H9 (cell line): ENCODE measurements around the gene SCN4A. TPM values are rescaled to one million over a fixed set of nuclear protein-coding genes. Genes with fewer than 3 reads are reported as not detected.

Experiments used
- DNase-seq: peaks from one replicate; pipeline ENCODE4 v3.0.0-alpha.2; 2017
- H2AFZ ChIP-seq: one replicate; pipeline ENCODE4 v1.6.1; 2013; ENCODE audit warnings: mild to moderate bottlenecking, low read length, control low read depth, moderate library complexity
- H2AK5ac ChIP-seq: 2 replicates; pipeline ENCODE4 v1.6.1; 2013; ENCODE audit warnings: low read length, control low read depth, mixed read lengths; ENCODE audit not compliant: insufficient read length
- H2BK120ac ChIP-seq: one replicate; pipeline ENCODE4 v1.6.1; 2013; ENCODE audit warnings: low read depth, mild to moderate bottlenecking, low read length, control low read depth, inconsistent platforms; ENCODE audit not compliant: poor library complexity, severe bottlenecking
- H2BK12ac ChIP-seq: 2 replicates; pipeline ENCODE4 v1.6.1; 2013; ENCODE audit warnings: low read length, control low read depth, mixed read lengths, low read depth; ENCODE audit not compliant: insufficient read length
- H2BK15ac ChIP-seq: 2 replicates; pipeline ENCODE4 v1.6.1; 2013; ENCODE audit warnings: low read depth, low read length, control low read depth
- H2BK20ac ChIP-seq: one replicate; pipeline ENCODE4 v1.6.1; 2013; ENCODE audit warnings: low read depth, mild to moderate bottlenecking, low read length, control low read depth, inconsistent platforms; ENCODE audit not compliant: poor library complexity, severe bottlenecking
- H2BK5ac ChIP-seq: 2 replicates; pipeline ENCODE4 v1.6.1; 2013; ENCODE audit warnings: low read length, control low read depth, mixed read lengths; ENCODE audit not compliant: insufficient read length
- H3K14ac ChIP-seq: 2 replicates; pipeline ENCODE4 v1.6.1; 2013; ENCODE audit warnings: low read length, control low read depth; ENCODE audit not compliant: insufficient read depth
- H3K18ac ChIP-seq: 2 replicates; pipeline ENCODE4 v1.6.1; 2013; ENCODE audit warnings: low read depth, mild to moderate bottlenecking, mixed read lengths, low read length, control low read depth; ENCODE audit not compliant: insufficient read length
- H3K23ac ChIP-seq: 2 replicates; pipeline ENCODE4 v1.6.1; 2013; ENCODE audit warnings: low read length, control low read depth, mixed read lengths, low read depth; ENCODE audit not compliant: insufficient read length
- H3K23me2 ChIP-seq: 2 replicates; pipeline ENCODE4 v1.6.1; 2013; ENCODE audit warnings: low read depth, mild to moderate bottlenecking, mixed read lengths, low read length, control low read depth; ENCODE audit not compliant: insufficient read length, poor library complexity, severe bottlenecking
- H3K27ac ChIP-seq: 2 replicates; pipeline ENCODE4 v1.5.1; 2013; ENCODE audit warnings: low read length, control low read depth, mixed read lengths, low read depth; ENCODE audit not compliant: insufficient read length
- H3K27me3 ChIP-seq: 2 replicates; pipeline ENCODE4 v1.6.1; 2013; ENCODE audit warnings: low read length, control low read depth, inconsistent platforms; ENCODE audit not compliant: insufficient read depth
- H3K4ac ChIP-seq: 2 replicates; pipeline ENCODE4 v1.6.1; 2013; ENCODE audit warnings: low read depth, mild to moderate bottlenecking, control low read depth, inconsistent platforms, low read length, moderate library complexity
- H3K4me1 ChIP-seq: 2 replicates; pipeline ENCODE4 v1.6.1; 2013; ENCODE audit warnings: low read length, control low read depth, inconsistent platforms; ENCODE audit not compliant: insufficient read depth
- H3K4me2 ChIP-seq: 2 replicates; pipeline ENCODE4 v1.6.1; 2013; ENCODE audit warnings: low read length, control low read depth, mixed read lengths; ENCODE audit not compliant: insufficient read length, insufficient read depth
- H3K56ac ChIP-seq: 2 replicates; pipeline ENCODE4 v1.6.1; 2013; ENCODE audit warnings: low read depth, mild to moderate bottlenecking, mixed read lengths, low read length, control low read depth; ENCODE audit not compliant: insufficient read length
- H3K79me1 ChIP-seq: 2 replicates; pipeline ENCODE4 v1.6.1; 2013; ENCODE audit warnings: low read depth, mild to moderate bottlenecking, moderate library complexity, low read length, control low read depth, inconsistent platforms; ENCODE audit not compliant: insufficient read depth, poor library complexity, severe bottlenecking
- H3K79me2 ChIP-seq: 2 replicates; pipeline ENCODE4 v1.6.1; 2013; ENCODE audit warnings: low read length, control low read depth, inconsistent platforms; ENCODE audit not compliant: insufficient read depth
- H3K9ac ChIP-seq: 2 replicates; pipeline ENCODE4 v1.6.1; 2013; ENCODE audit warnings: low read length, control low read depth, mixed read lengths; ENCODE audit not compliant: insufficient read length; ENCODE audit errors: extremely low read depth
- H3K9me3 ChIP-seq: one replicate; pipeline ENCODE4 v1.6.1; 2013; ENCODE audit warnings: low read depth, low read length, inconsistent platforms; ENCODE audit not compliant: control insufficient read depth
- H3T11ph ChIP-seq: one replicate; pipeline ENCODE4 v1.6.1; 2013; ENCODE audit warnings: mild to moderate bottlenecking, low read length, control low read depth, inconsistent platforms
- H4K20me1 ChIP-seq: one replicate; pipeline ENCODE4 v1.6.1; 2013; ENCODE audit not compliant: control insufficient read depth, insufficient read length, insufficient read depth
- H4K5ac ChIP-seq: 2 replicates; pipeline ENCODE4 v1.6.1; 2013; ENCODE audit warnings: low read depth, mild to moderate bottlenecking, mixed read lengths, low read length, control low read depth; ENCODE audit not compliant: insufficient read length
- H4K8ac ChIP-seq: replicated peaks from 2 replicates; pipeline ENCODE4 v1.6.1; 2013; ENCODE audit warnings: low read length, control low read depth, mixed read lengths, low read depth; ENCODE audit not compliant: insufficient read length
- H4K91ac ChIP-seq: 2 replicates; pipeline ENCODE4 v1.6.1; 2013; ENCODE audit warnings: low read depth, mild to moderate bottlenecking, moderate library complexity, mixed read lengths, low read length, control low read depth; ENCODE audit not compliant: insufficient read length
- H3K27ac Mint-ChIP-seq, 3 experiments: 2 replicates in 2 of 3; 3 replicates in 1 of 3; pipeline ENCODE4 v1.8.0; 2020 to 2021; ENCODE audit warnings: mixed read lengths in 3 of 3, mild to moderate bottlenecking in 1 of 3, moderate library complexity in 1 of 3
- H3K27me3 Mint-ChIP-seq: 2 replicates; pipeline ENCODE4 v1.8.0; 2021; ENCODE audit warnings: low read depth, mild to moderate bottlenecking, moderate library complexity, mixed read lengths
- H3K36me3 Mint-ChIP-seq, 3 experiments: 2 replicates in 2 of 3; 3 replicates in 1 of 3; pipeline ENCODE4 v1.8.0; 2020 to 2021; ENCODE audit warnings: low read depth in 3 of 3, mixed read lengths in 3 of 3; ENCODE audit not compliant: insufficient read depth in 1 of 3
- H3K4me1 Mint-ChIP-seq, 2 experiments: 2 replicates each; pipeline ENCODE4 v1.8.0; 2020; ENCODE audit warnings: mixed read lengths in 2 of 2
- H3K4me3 Mint-ChIP-seq, 2 experiments: 2 replicates in 1 of 2; 3 replicates in 1 of 2; pipeline ENCODE4 v1.8.0; 2020 to 2021; ENCODE audit warnings: mild to moderate bottlenecking in 2 of 2, mixed read lengths in 2 of 2, moderate library complexity in 1 of 2
- H3K9me3 Mint-ChIP-seq, 2 experiments: 2 replicates in 1 of 2; 3 replicates in 1 of 2; pipeline ENCODE4 v1.8.0; 2020; ENCODE audit warnings: mild to moderate bottlenecking in 2 of 2, mixed read lengths in 2 of 2, moderate library complexity in 1 of 2
- CTCF ChIP-seq: fragments of 200-600 bp; sonication (generic); conservative IDR thresholded peaks from 3 replicates; pipeline ENCODE4 v1.8.0; 2021; ENCODE audit warnings: antibody characterized with exemption, mild to moderate bottlenecking
- WGBS: extraction: QIAGEN DNeasy Blood & Tissue Kit; methylation state at CpG from one replicate; pipeline ENCODE4 v1.1.7; 2013; ENCODE audit warnings: missing lambda C conversion rate, low lambda C conversion rate, mixed read lengths; ENCODE audit not compliant: insufficient read length; ENCODE audit errors: extremely low coverage; 5-methylcytosine and 5-hydroxymethylcytosine counted together
- total RNA-seq: library from RNA; stranded (reverse); gene quantifications from 2 replicates; pipeline ENCODE4 v1.2.1, GENCODE V29; 2021

The SCN4A gene
- total RNA-seq, 1 experiment from 2014 or later, result 5.8 TPM

- Histone ChIP-seq H3K79me2 (no peaks in the 10 kb centered on the region), H4K5ac (no peak overlapping the region)
These were observed 32.4 kb upstream of the SCN4A start for GRCh38 chr17:64004903-64005733.

More at GRCh38 chr17:64004903-64005733, 32.4 kb upstream of the SCN4A start:
- H3K4ac ChIP-seq, result no peak overlapping the region
- no peak overlapping the region; a peak in 1 of 7 replicates for H3K27ac Mint-ChIP-seq
- no peak overlapping the region for H2AK5ac ChIP-seq
- no peaks in the 10 kb centered on the region for H3K79me1 ChIP-seq
- H2BK15ac ChIP-seq, result no peak overlapping the region
- no peak overlapping the region for H2AFZ ChIP-seq
- H3K9ac ChIP-seq, result no peak overlapping the region
- no peak for TF ChIP-seq CTCF
- peaks cover 10 to 22% of the 10 kb centered on the region in 2 experiments for H3K4me1 Mint-ChIP-seq
- no peak overlapping the region for H4K8ac ChIP-seq
- no peak overlapping the region for H3K14ac ChIP-seq
- H2BK5ac ChIP-seq, result no peak overlapping the region
- no CpG with 5 or more reads among the region's 19 CpGs for WGBS
- H4K91ac ChIP-seq, result no peak overlapping the region
- H3K27me3 ChIP-seq, result no peaks in the 10 kb centered on the region
- H3K4me3 Mint-ChIP-seq, result no peak overlapping the region
- H3K23ac ChIP-seq, result no peak overlapping the region
- no peak overlapping the region for H3K56ac ChIP-seq
- H3K9me3 Mint-ChIP-seq, result no peaks in the 10 kb centered on the region
- H3K4me1 ChIP-seq, result peaks cover 3% of the 10 kb centered on the region; the same call in 1 of the 2 replicates
- no peaks in the 10 kb centered on the region for H3K23me2 ChIP-seq
- peaks cover 5% of the 10 kb centered on the region for H3K27me3 Mint-ChIP-seq
- H3K9me3 ChIP-seq, result no peaks in the 10 kb centered on the region
- no peak overlapping the region for H3K4me2 ChIP-seq
- no peak overlapping the region for H3K27ac ChIP-seq
- no peak overlapping the region for H3K18ac ChIP-seq
- no peak overlapping the region for H2BK20ac ChIP-seq
- H4K20me1 ChIP-seq, result no peaks in the 10 kb centered on the region
- DNase-seq, result peak; percentile 29
- no peaks in the 10 kb centered on the region for H3K36me3 Mint-ChIP-seq
- no peak overlapping the region for H3T11ph ChIP-seq
- no peak overlapping the region for H2BK12ac ChIP-seq
- H2BK120ac ChIP-seq, result no peak overlapping the region
